GM21737 (cell line): ENCODE data around the gene CIC.
A peak's percentile ranks its signal among the peaks of the same experiment; 100 is the strongest.

Experiments
- ATAC-seq: cut with Tn5 transposase; IDR thresholded peaks from one replicate; pipeline ENCODE4 v1.9.1; 2021; ENCODE audit warnings: mild to moderate bottlenecking, moderate library complexity; ENCODE audit not compliant: unreplicated experiment

The CIC gene

GRCh38 chr19:42306646-42307045 is 37.6 kb downstream of the CIC start:
- ATAC-seq = no peak

- no peak for ATAC-seq
Measured at GRCh38 chr19:42309686-42310085, 40.6 kb downstream of the CIC start.

- ATAC-seq = no peak
Measured at GRCh38 chr19:42311657-42312056, 42.6 kb downstream of the CIC start.

DNA sequence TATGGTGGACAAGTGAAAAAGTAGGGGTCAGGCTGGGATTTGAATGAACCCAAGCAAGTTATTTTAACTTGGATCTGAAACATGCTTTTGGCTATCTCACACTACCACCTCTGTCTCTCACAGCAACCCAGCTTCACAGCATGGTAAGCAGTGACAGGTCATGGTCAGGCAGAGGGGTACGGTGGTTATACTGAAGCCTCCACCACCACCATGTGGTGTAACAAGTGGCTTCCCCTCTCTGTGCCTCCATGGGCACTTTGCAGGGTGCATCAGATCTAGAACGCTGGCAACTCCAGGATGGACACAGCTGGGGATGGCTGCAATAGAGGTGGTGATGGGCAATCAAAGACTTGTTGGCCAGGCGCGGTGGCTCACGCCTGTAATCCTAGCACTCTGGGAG is 43.3 kb downstream of the CIC start:
- no peak for ATAC-seq

DNA sequence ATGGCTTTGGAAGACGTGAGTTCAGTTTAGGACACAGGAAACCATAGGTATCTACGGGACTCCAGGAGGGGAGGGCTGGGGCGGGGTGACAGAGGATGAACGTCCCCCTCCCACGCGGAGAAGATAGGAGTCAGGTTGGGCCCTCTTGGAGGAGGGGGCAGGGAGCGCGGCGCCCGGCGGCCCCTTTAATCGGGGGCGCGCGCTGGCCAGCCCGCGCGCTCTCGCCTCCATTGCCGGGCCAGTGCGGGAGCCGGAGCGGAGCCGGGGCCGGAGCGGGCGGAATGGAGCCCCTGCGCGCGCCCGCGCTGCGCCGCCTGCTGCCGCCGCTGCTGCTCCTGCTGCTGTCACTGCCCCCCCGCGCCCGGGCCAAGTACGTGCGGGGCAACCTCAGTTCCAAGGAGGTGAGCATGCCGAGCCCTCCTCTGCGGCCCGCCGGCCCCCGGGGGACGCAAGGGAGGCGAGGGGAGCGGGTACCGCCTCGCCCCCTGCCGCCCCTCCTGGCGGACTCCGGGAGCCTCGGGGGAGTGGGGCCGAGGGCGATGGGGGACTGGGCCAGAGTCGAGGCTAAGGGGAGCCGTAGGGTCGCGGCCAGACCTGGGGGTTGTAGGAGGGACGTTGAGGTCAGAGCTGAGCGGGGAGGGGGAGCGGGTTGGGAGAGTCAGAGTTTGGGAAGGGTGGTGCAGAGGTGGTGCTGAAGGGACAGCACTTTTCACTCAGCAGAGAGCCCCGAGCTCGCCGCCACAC is 44.2 kb downstream of the CIC start, which contains the start of gene TMEM145:
TMEM145 (plus strand) TSS at position 214 of the 744 bp plus-strand sequence; CDS start at position 282, 68 bp downstream.
- no peak for ATAC-seq

- no peak for ATAC-seq
Measured at GRCh38 chr19:42313840-42314755, 45.0 kb downstream of the CIC start.

GRCh38 chr19:42315024-42315423 is 46.0 kb downstream of the CIC start:
- no peak for ATAC-seq

DNA sequence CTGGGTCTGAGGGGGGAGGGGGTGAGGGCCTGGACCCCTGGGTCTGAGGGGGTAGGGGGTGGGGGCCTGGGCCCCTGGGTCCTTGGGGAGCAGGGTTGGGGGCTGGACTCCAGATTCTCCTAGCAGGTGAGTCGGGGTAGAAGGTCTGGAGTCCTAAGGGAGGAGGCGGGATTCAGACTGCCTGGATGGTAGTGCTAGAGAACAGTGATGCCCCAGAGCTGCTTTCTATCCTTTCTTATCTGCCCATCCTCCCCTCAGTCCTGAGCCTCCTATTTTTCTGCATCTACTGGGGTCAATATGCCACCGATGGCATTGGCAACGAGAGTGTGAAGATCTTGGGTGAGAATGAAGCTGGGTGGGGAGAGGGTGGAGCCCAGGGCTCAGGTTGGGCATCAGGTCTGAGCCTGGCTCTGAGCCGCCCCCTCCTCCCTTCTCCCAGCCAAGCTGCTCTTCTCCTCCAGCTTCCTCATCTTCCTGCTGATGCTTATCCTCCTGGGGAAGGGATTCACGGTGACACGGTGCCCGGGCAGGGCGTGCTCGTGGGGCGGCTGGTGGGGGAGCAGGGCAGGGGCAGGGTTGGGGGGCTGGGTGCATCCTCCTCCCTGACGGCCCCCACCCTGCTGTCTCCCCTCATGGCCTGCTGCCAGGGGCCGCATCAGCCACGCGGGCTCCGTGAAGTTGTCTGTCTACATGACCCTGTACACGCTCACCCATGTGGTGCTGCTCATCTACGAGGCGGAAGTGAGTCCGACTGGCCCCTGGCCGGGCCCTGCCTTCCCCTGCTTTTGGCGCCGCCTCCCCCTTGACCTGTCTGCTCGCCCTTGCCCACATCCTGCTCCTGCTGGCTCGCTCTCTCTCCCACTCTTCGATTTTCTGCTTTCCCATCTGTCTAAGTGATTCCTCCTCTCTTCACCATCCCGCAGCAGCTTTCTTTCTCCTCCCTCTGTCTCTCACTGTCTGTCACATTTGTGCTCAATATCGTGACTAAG is 47.5 kb downstream of the CIC start:
- ATAC-seq = no peak

GRCh38 chr19:42317535-42317934 is 48.5 kb downstream of the CIC start:
- no peak for ATAC-seq

GRCh38 chr19:42322305-42322704 is 53.3 kb downstream of the CIC start:
- no peak for ATAC-seq

DNA sequence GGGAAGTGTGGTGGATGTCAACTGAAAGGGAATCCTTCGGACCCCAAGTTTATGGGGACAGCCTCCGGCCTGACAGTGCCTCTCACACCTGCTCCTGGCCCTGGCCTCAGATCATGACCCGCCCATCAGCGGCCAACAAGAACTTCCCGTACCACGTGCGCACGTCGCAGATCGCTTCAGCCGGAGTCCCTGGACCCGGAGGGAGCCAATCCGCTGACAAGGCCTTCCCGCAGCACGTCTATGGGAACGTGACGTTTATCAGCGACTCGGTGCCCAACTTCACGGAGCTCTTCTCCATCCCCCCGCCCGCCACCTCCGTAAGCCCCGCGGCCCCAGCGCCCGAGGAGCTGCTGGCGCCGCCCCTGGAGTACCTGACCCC is 54.4 kb downstream of the CIC start:
- no peak for ATAC-seq

DNA sequence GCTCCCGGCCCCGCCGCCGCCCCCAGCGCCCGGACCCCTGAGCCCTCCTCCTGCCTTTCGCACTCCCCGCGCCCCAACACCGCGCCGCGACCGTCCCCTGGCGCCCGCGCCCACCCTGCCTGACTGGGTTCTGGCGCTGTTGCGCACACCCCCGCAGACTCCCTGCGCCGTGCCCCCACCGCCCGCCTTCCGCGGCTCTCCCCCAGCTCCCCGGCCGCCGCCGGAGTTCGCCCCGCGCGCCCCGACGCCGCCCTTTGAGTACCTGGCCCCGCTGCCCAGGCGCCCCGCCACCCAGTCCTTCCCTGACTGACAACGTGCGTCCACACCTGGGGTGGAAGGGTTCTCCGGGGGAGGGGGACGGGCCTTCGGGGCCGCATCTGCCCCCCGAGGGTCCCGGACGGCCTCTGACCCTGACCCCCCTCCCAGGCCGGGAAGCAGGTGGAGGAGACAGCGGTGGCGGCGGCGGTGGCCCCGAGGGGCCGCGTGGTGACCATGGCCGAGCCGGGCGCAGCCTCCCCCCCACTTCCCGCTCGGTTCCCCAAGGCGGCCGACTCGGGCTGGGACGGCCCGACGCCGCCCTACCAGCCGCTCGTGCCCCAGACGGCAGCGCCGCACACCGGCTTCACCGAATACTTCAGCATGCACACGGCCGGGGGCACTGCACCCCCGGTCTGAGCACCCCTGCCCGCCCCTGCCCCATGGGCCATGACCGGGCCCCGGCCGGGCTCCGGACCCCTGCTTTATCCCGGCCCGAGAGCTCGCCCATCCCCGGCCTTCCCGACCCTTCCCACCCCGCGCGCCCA is 55.0 kb downstream of the CIC start:
- ATAC-seq = no peak

- ATAC-seq = no peak
Measured at GRCh38 chr19:42324655-42325307, 55.7 kb downstream of the CIC start.

GRCh38 chr19:42325308-42325895 is 56.4 kb downstream of the CIC start, which contains the start of gene MEGF8:
MEGF8 (plus strand) TSS chr19:42325635; CDS start chr19:42326244, 609 bp downstream.
- peak; percentile 80 for ATAC-seq

- ATAC-seq = peak; percentile 10
Measured at GRCh38 chr19:42325896-42326771, 57.1 kb downstream of the CIC start.

GRCh38 chr19:42326969-42327368 is 57.9 kb downstream of the CIC start:
- ATAC-seq = no peak

DNA sequence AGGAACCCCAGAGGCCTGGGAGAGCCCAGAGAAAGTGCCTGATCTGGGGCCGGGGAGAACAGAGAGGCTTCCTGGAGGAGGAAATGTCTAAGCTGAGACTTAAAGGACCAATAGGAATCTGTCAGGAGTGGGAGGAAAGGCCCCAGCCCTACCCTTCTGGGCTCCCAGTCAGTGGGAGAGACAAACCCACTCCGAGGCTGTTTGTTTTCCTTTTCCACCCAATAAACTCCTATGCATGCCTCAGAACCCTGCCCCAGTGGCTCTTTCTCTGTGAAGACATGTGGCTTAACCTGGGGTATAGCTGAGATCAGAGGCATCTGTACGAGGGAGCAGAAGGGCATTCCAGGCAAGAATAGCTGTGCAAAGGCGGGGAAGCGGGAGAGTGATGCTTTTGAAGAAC is 58.3 kb downstream of the CIC start:
- ATAC-seq = no peak

- no peak for ATAC-seq
Measured at GRCh38 chr19:42328106-42328505, 59.1 kb downstream of the CIC start.
